Tongue (tissue), 2 donors: ENCODE data around the gene RBM44. TPM values are rescaled to one million over a fixed set of nuclear protein-coding genes. Genes with fewer than 3 reads are reported as not detected.
"Not testable (repeated sequence)": the region's sequence is repeated elsewhere in the genome, so short reads cannot be mapped to it uniquely, and the experiment has no call there.

ENCODE experiments used
- DNase-seq: peaks from one replicate; pipeline ENCODE4 v3.0.0-alpha.2; 2015
- total RNA-seq: library from RNA; depleted of rRNA; stranded (reverse); fragments of >200 nt; gene quantifications from one replicate; pipeline ENCODE4 v1.2.3, GENCODE V29; 2014

RBM44 gene, protein sequence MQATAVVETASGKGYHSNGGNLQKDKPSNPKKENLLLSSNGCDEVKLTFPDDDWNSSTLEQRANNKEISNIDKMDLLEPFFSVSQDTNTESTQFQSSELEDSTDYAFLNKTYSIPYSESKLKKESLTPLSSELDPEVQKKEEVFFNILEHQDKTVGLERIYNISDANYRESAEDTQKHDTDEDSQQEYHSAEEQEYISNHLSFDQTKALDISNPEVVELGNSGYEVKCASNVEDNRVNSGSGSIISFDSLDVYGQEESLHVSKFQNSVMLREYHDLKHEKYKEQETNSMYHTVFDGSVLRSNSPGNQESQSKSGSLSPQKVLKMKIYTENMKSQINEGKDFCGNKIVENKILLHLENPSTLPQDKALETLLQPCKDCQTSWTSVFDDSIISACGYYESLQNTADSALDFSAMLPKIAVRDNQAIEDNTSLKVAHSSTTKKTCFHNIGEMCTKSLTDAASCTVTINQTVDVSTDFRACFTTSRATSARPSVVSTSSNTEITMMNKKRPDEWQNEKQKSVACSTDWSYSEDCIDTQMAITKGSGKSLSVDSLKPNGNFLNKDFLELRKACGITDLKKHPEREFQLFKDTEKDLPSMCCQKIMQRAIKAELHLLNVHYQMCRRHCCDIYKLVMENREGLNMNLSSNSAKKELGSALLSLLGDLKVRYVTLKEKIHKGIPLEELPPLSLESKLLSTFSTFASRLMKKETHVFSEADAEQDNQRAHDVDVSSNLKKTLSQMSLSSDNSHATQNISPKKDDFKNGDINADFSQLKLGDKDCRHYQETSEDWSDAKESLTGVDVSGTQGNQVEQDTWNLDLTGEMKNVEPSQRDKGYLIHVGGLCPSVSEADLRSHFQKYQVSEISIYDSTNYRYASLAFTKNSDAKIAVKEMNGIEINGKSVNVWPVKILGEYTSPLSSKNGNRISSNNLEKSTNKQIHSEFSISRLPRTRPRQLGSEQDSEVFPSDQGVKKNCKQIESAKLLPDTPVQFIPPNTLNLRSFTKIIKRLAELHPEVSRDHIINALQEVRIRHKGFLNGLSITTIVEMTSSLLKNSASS
- total RNA-seq: 4.0 TPM

DNA sequence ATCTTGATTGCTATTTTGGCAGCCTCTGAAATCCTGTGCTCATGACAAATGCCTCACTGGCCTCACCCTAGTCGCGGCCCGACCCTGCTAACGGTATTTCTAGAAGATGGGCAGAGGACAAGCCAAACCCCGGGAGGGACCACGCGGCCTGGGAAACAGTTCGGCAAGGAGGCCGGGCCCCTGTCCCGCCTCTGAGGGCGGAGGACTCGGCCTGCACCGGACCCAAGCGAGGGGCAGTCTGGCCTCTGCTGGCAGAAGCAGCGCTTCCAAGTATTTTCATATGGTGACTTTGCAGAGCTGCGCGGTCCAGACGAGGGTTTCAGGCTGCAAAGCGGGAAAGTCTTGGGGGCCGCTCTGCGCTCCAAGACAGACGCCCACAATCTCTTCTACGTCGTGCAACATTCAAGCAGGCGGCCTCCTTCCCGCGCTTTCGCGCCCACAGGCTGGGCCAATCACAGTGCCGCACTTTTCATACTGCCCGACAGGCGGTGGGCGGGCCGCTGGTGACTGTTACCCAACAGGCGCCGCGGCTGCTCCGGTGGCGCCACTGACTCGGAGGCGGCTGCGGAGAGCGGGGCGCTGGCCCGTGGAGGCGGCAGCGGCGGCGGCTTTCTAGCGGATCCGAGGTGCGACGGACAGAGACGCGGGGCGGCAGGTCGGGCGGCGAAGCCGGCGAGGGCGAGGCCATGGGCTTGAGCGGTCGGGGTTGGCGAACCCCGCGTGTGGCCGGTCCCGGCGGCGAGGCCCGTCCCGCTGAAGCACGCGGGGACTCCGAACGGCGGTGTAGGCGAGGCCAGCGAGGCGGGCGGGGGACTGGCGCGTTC lies at the start of gene RBM44:
Gene RBM44 (plus strand): TSS at position 544 of the 824 bp plus-strand sequence. CDS start 14,831 bp downstream, outside the sequence.
- no peak for DNase-seq

GRCh38 chr2:237749002-237749401 lies 49.6 kb upstream of the RBM44 start:
- no peak for DNase-seq

DNA sequence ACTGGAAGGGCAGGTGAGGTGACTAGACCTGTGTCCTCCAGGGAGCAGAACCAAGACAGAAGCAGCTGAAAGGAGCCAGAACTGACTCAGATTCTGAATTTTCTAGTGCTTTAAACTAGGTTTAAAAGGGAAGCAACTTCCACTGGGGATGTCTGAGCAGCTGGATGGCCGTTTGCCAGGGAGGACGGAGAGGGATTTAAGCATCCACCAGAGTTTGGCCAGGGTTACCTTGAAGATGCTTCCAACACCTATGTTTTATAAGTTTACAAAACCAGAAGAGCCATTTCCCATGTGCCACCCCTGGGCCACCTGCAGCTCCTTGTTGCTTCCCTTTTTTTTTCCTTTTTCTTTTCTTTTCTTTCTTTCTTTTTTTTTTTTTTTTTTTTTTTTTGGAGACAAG lies 48.6 kb upstream of the RBM44 start:
- DNase-seq: no peak

GRCh38 chr2:237750441-237750840 lies 48.1 kb upstream of the RBM44 start:
- not testable (repeated sequence) for DNase-seq

DNA sequence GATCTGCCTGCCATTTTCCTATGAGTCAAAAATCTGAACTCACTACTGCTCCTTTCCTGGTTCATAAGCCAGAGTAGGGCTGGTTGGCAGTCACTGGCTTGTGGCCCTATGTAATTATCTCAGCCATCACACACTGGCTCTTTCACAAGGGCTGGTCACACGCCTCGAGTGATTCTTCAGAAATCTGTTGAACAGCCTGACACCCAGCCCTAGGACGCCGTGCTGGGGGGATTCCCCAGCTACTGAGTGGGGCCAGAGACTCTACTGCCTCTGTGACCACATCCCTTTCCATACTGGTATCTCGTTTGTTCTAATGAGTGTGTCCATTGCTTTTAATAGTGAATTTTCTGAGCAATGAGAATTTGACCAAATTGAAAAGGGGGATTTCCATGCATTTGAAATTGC lies 45.8 kb upstream of the RBM44 start:
- no peak for DNase-seq

GRCh38 chr2:237754182-237754581 lies 44.4 kb upstream of the RBM44 start:
- DNase-seq: no peak

GRCh38 chr2:237754626-237755248 lies 43.8 kb upstream of the RBM44 start:
- no peak for DNase-seq

DNA sequence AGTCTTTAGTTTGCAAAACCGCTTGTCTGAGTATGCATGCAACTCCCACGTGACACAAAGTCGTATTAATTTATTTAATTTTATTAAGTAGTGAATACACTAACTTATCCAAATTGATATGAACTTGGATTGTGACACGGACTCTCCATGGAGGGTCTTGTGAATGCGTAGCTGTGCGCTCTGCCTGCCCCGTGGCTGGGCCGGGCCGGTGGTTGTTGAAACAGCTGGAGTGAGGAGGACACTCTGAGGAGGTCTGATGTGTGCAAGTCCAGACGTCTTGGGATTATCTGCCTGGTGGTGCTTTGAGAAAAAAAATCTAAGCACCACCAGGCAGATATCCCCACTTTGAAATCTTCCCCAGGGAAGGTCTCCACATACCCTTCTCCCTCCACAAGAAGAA lies 41.0 kb upstream of the RBM44 start:
- no peak for DNase-seq

DNA sequence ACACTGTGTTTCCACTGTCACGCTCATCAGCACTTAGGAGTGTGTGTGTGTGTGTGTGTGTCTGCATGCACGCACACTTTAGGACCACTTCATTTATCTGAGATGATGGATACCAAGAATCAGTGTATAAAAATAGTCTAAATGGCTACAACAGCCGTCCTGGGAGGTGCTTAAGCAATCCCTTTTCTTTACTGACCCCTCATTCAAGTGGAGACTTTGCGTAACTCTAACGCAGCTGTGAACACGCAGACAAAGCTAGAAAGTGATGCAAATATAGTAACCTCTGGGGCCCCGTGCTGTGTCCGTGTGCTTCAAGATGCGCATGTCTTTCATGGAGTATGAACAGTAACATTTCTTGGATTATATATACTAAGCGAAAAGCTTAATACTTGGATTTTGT lies 40.4 kb upstream of the RBM44 start:
- peak; percentile 18 for DNase-seq

GRCh38 chr2:237759176-237759575 lies 39.4 kb upstream of the RBM44 start:
- DNase-seq: no peak

- no peak for DNase-seq
Observed at GRCh38 chr2:237760506-237761502, 37.8 kb upstream of the RBM44 start.

DNA sequence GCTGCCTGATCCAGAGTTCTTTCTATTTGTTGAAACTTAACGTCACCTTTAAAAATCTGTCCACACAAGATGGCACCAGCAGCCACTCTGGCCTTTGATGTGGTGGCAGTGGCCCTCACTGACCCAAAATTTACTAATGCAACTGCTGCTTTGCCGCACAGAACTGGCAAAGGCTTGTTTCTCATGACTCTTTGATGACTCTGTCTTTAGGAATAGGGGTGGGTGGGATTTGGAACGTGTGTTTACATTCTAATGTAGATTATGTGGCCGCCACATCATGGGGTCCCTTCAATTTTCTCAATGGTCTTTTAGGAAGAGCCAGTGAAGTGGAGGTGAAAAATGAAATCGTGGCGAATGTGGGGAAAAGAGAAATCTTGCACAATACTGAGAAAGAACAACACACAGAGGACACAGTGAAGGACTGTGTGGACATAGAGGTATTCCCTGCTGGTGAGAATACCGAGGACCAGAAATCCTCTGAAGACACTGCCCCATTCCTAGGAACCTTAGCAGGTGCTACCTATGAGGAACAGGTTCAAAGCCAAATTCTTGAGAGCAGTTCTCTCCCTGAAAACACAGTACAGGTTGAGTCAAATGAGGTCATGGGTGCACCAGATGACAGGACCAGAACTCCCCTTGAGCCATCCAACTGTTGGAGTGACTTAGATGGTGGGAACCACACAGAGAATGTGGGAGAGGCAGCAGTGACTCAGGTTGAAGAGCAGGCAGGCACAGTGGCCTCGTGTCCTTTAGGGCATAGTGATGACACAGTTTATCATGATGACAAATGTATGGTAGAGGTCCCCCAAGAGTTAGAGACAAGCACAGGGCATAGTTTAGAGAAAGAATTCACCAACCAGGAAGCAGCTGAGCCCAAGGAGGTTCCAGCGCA lies 36.0 kb upstream of the RBM44 start:
- DNase-seq: not testable (repeated sequence)

DNA sequence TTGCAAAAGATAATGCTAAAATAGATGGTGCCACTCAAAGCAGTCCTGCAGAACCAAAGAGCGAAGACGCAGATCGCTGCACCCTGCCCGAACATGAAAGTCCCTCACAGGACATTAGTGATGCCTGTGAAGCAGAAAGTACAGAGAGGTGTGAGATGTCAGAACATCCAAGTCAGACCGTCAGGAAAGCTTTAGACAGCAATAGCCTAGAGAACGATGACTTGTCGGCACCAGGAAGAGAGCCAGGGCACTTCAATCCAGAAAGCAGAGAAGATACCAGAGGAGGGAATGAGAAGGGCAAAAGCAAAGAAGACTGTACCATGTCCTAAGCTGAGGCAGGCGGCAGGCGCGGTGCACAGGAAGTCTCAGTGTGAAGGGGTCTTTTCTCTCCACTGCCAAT lies 34.8 kb upstream of the RBM44 start:
- DNase-seq: no peak

- DNase-seq: not testable (repeated sequence)
Observed at GRCh38 chr2:237765122-237765521, 33.5 kb upstream of the RBM44 start.

DNA sequence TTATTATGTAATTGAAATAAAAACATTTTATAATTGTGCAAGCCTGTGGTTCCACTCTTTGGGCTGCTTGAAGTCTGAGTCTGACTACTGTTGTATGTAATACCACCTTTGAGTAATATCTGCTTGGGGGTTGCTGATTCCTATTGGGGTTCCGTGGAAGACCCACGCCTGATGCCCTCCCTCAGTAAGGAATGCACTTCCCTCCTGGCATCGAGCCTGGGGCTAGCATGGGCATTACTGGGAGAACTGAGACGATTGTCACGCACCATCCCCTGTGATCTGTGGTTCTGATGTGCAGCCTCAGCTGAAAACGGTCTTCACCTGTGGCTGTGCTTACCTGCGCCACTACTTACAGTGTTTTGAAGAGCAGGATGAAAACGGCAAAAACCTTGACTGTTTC lies 32.7 kb upstream of the RBM44 start:
- no peak for DNase-seq

- no peak for DNase-seq
Observed at GRCh38 chr2:237766340-237766739, 32.2 kb upstream of the RBM44 start.

DNA sequence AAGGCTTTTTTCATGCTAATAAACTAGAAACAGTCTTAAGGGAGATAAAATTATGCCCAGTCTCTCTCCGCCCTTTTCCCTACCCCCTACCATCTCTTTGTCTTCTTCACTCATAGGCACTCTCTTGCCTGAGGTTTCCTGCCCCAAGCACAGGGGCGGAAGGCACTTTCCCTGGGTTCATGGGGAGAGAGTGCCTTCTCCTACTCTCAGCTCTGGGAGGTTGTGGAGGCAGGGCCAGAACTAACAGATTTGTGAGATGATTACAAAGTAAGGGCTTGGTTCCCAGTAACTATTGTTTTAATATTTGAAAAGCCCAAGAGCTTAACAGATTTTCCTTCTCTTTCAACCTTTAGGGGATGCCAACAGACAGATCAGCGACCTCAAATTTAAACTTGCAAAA lies 26.1 kb upstream of the RBM44 start:
- no peak for DNase-seq

DNA sequence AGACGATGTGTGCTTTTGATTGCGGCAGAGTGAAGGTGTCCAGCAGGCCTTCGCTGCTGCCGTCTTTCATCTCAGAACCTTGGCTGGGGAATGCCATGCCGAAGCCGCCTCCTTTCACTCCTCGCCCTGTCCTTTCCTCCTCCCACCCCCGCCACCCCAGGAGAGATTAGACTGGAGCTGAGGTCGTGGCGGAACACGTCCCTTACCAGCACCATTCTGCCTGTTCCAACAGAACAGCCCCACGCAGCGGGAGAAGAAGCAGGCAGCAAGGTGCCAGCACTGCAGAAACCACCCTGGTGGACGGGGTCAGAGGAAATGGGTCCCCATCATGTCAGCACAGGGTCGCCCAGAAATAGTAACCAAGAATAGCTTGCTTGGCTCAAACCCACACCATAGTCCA lies 24.8 kb upstream of the RBM44 start:
- DNase-seq: no peak
